OCI-LY7 (cell line): ENCODE measurements around the gene FKBP15. TPM values are rescaled to one million over a fixed set of nuclear protein-coding genes. Genes with fewer than 3 reads are reported as not detected.

Experiments used
- BruUV-seq: library from RNA; stranded (reverse); fragments of 400-500 nt; replicated peaks from 2 replicates; lab custom pipeline; 2021; lab: Mats Ljungman, UMichigan
- CTCF ChIA-PET: fragments of 300-600 bp; sonication (Branson Sonifier 250); formaldehyde crosslinking; loops from one replicate; lab custom pipeline; 2022; ENCODE audit warnings: antibody characterized with exemption; ENCODE audit not compliant: unreplicated experiment; lab: Charles Lee
- POLR2A ChIA-PET: fragments of 300-600 bp; sonication (Branson Sonifier 250); formaldehyde crosslinking; loops from one replicate; lab custom pipeline; 2022; ENCODE audit warnings: antibody characterized with exemption; lab: Charles Lee
- DNase-seq: peaks from one replicate; pipeline ENCODE4 v3.0.0-alpha.2; 2015; ENCODE audit warnings: low spot score
- H2AFZ ChIP-seq: fragments of 200-600 bp; sonication (generic), shearing (Covaris generic); 2 replicates; pipeline ENCODE4 v1.6.1; 2014; ENCODE audit warnings: mild to moderate bottlenecking, antibody characterized with exemption, low read length, moderate library complexity
- H3K27ac ChIP-seq: fragments of 200-600 bp; sonication (generic); 2 replicates; pipeline ENCODE4 v1.5.1; 2014; ENCODE audit warnings: mixed run types, low read depth, mild to moderate bottlenecking, moderate library complexity, low read length, inconsistent platforms; ENCODE audit not compliant: poor library complexity, severe bottlenecking
- H3K36me3 ChIP-seq: fragments of 200-600 bp; sonication (generic); 2 replicates; pipeline ENCODE4 v1.6.1; 2014; ENCODE audit warnings: mild to moderate bottlenecking, antibody characterized with exemption, low read length, moderate library complexity, mixed read lengths; ENCODE audit not compliant: insufficient read depth
- H3K4me1 ChIP-seq: fragments of 200-600 bp; sonication (generic); 2 replicates; pipeline ENCODE4 v1.5.1; 2014; ENCODE audit warnings: mild to moderate bottlenecking, low read length; ENCODE audit not compliant: insufficient read depth, poor library complexity, severe bottlenecking
- H3K4me2 ChIP-seq: fragments of 200-600 bp; sonication (generic); 2 replicates; pipeline ENCODE4 v1.6.1; 2014; ENCODE audit warnings: mild to moderate bottlenecking, low read length
- H3K4me3 ChIP-seq: fragments of 200-600 bp; sonication (generic); 2 replicates; pipeline ENCODE4 v1.5.1; 2014; ENCODE audit warnings: mild to moderate bottlenecking, low read depth, low read length; ENCODE audit not compliant: poor library complexity, severe bottlenecking
- H3K79me2 ChIP-seq: fragments of 200-600 bp; sonication (generic); 2 replicates; pipeline ENCODE4 v1.6.1; 2016; ENCODE audit warnings: low read depth, mild to moderate bottlenecking, low read length, moderate library complexity, mixed read lengths; ENCODE audit not compliant: insufficient read depth
- H3K9me2 ChIP-seq: fragments of 200-600 bp; sonication (generic); 2 replicates; pipeline ENCODE4 v1.6.1; 2016; ENCODE audit warnings: mild to moderate bottlenecking, low read length, mixed read lengths; ENCODE audit not compliant: insufficient read depth
- H3K9me3 ChIP-seq: fragments of 200-600 bp; sonication (generic); 2 replicates; pipeline ENCODE4 v1.6.1; 2014; ENCODE audit warnings: mild to moderate bottlenecking, mixed run types, low read length, mixed read lengths
- H4K20me1 ChIP-seq: fragments of 200-600 bp; sonication (generic); 2 replicates; pipeline ENCODE4 v1.6.1; 2014; ENCODE audit warnings: mild to moderate bottlenecking, antibody characterized with exemption, low read length, moderate library complexity, mixed read lengths; ENCODE audit not compliant: insufficient read depth
- CTCF ChIP-seq: fragments of 200-600 bp; sonication (generic); conservative IDR thresholded peaks from 2 replicates; pipeline ENCODE4 v1.5.1; 2014; ENCODE audit warnings: mild to moderate bottlenecking, antibody characterized with exemption, low read length, moderate library complexity, mixed read lengths
- EZH2phosphoT487 ChIP-seq: fragments of 200-600 bp; sonication (generic); IDR thresholded peaks from 2 replicates; pipeline ENCODE4 v1.6.1; 2018; ENCODE audit warnings: low read depth, borderline replicate concordance, mild to moderate bottlenecking, mixed run types, antibody characterized with exemption, low read length, moderate library complexity, mixed read lengths
- intact Hi-C: fragments of 100-400 bp; cut with micrococcal nuclease; formaldehyde crosslinking; loops from one replicate; pipeline ENCODE4 v1.10.0; 2022; ENCODE audit not compliant: unreplicated experiment
- total RNA-seq, 2 experiments: library from RNA; depleted of rRNA in 1 of 2; stranded (reverse); fragments of >200 nt in 1 of 2; shearing (Covaris generic) in 1 of 2; gene quantifications; 2 replicates each; pipeline ENCODE4 v1.2.3, GENCODE V29; 2014 to 2022

FKBP15 gene
- total RNA-seq, 2 experiments from 2014 or later, result 39.9 to 58.0 TPM

GRCh38 chr9:113205432-113205831, 15.6 kb downstream of the FKBP15 start:
- POLR2A ChIA-PET, result interaction anchor here (1.0 kb wide), 2 partner anchors 9 to 19 kb away, joined by 3 to 4 read pairs; no protein-coding TSS in a partner anchor
- DNase-seq, result no peak
- Histone ChIP-seq H4K20me1 (0 out of 2 replicates have a peak, but pooled peaks cover 4% of the 10 kb centered on the region), H3K36me3 (peaks cover 95% of the 10 kb centered on the region), H3K4me1 (no peaks in the 10 kb centered on the region), H3K4me2 (no peak overlapping the region), H3K79me2 (peaks cover 5% of the 10 kb centered on the region; the same call in 1 of the 2 replicates), H3K9me2 (no peaks in the 10 kb centered on the region), H3K27ac (no peak overlapping the region), H3K4me3 (no peak overlapping the region), H2AFZ (no peak overlapping the region), H3K9me3 (no peaks in the 10 kb centered on the region; the same call in 1 of the 2 replicates)
- intact Hi-C loops, result loop anchor here (5.0 kb wide), 1 partner anchor 33 kb away; no protein-coding TSS in a partner anchor
- no TSS peak for BruUV-seq
- TF ChIP-seq CTCF, result no peak
- no peak for TF ChIP-seq EZH2phosphoT487
- CTCF ChIA-PET, result no interaction called here

- peaks cover 3% of the 10 kb centered on the region; the same call in 1 of the 2 replicates for H3K79me2 ChIP-seq
- no peak overlapping the region for H3K4me3 ChIP-seq
- TF ChIP-seq EZH2phosphoT487 (no peak), CTCF (no peak)
- CTCF ChIA-PET, result no interaction called here
- peaks cover 95% of the 10 kb centered on the region for H3K36me3 ChIP-seq
- no TSS peak for BruUV-seq
- 0 out of 2 replicates have a peak, but pooled peaks cover 3% of the 10 kb centered on the region for H4K20me1 ChIP-seq
- intact Hi-C loops, result no loop called here
- no peak overlapping the region for H3K4me2 ChIP-seq
- no peaks in the 10 kb centered on the region for H3K4me1 ChIP-seq
- no peaks in the 10 kb centered on the region for H3K9me2 ChIP-seq
- no peak overlapping the region for H3K27ac ChIP-seq
- H3K9me3 ChIP-seq, result no peaks in the 10 kb centered on the region; the same call in 1 of the 2 replicates
- POLR2A ChIA-PET, result interaction anchor here (1.0 to 1.4 kb wide), 3 partner anchors 9 to 23 kb away, joined by 3 to 8 read pairs (median 4); no protein-coding TSS in a partner anchor
- no peak for DNase-seq
- no peak overlapping the region for H2AFZ ChIP-seq
Measured at GRCh38 chr9:113199683-113200329, 21.3 kb downstream of the FKBP15 start.

- H4K20me1 ChIP-seq, result no peaks in the 10 kb centered on the region; the same call in 1 of the 2 replicates
- no TSS peak for BruUV-seq
- no peak overlapping the region for H3K4me3 ChIP-seq
- no peak overlapping the region for H3K4me2 ChIP-seq
- CTCF ChIA-PET, result no interaction called here
- no peaks in the 10 kb centered on the region for H3K9me3 ChIP-seq
- POLR2A ChIA-PET, result interaction anchor here (1.1 kb wide), 1 partner anchor 18 kb away, joined by 3 read pairs; no protein-coding TSS in a partner anchor
- intact Hi-C loops, result no loop called here
- no peak overlapping the region for H2AFZ ChIP-seq
- H3K36me3 ChIP-seq, result peaks cover 88% of the 10 kb centered on the region
- DNase-seq, result no peak
- H3K79me2 ChIP-seq, result no peaks in the 10 kb centered on the region
- H3K9me2 ChIP-seq, result no peaks in the 10 kb centered on the region
- no peak for TF ChIP-seq EZH2phosphoT487
- no peak for TF ChIP-seq CTCF
- H3K27ac ChIP-seq, result no peak overlapping the region
- no peaks in the 10 kb centered on the region for H3K4me1 ChIP-seq
Measured at GRCh38 chr9:113192455-113192854, 28.6 kb downstream of the FKBP15 start.
